NOMO-1 treated with dmso at 0.1 percent for 144 hours (cell line): ENCODE data around the gene REM1.
A peak's percentile ranks its signal among the peaks of the same experiment; 100 is the strongest.
"Not testable (repeated sequence)": the region's sequence is repeated elsewhere in the genome, so short reads cannot be mapped to it uniquely, and the experiment has no call there.

Source experiments
- DNase-seq: peaks from one replicate; lab custom pipeline; 2025; ENCODE audit not compliant: unreplicated experiment; lab: John Stamatoyannopoulos, UW

The REM1 gene

DNA sequence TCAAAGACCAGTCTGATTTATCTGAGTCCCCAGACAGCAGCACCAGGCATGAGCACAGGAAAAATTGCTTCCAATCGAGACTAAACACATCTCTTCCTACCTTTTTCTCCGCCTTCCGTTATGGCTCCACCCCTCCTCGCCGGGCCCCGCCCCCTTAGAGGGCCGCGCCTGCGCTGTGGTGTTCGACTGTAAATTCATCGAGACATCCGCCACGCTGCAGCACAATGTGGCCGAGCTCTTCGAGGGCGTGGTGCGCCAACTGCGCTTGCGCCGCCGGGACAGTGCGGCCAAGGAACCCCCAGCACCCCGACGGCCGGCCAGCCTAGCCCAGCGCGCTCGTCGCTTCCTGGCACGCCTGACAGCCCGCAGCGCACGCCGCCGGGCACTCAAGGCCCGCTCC is 8.9 kb downstream of the REM1 start:
- no peak for DNase-seq

DNA sequence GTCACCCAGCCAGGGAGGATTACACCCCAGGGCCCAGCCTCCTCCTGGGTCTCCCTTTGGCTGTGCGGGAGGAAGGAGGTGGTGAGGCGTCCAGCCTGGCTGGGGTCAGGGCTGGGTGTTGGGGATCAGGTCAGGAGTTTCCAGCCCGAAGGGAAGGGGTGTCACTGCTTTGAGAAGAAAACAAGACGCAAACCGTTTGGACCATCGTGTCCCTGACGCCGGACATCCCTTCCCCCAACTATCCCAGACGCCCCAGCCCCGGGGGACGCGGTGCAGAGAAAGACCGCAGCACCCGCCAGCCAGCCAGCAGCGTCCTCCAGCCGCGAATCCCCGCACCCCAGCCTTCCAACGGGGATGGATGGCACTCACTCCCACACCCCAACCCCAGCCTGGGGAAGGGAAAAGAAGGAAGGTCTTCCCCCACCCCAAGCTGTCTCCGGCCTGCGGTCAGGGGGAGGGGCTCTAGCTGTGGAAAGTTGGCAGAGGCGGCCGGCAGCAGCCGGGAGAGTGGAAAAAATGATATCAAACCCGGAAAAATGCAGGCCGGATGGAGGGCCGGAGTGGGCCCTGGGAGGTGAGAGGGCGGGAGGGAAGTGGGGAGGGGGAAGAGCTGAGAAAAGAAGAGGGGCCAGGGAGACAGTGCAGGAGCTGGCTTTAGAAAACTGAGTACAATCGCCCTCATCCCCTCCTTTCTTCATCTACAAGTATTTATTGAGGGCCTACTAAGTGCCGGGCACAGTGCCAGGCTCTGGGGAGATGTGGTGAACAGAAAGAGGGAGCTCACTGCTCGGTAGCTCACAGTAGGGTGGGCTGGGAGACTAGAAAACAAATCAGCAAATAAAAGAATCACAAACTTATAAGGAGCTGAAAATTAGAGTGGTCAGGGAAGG is 10.6 kb downstream of the REM1 start:
- no peak for DNase-seq

DNA sequence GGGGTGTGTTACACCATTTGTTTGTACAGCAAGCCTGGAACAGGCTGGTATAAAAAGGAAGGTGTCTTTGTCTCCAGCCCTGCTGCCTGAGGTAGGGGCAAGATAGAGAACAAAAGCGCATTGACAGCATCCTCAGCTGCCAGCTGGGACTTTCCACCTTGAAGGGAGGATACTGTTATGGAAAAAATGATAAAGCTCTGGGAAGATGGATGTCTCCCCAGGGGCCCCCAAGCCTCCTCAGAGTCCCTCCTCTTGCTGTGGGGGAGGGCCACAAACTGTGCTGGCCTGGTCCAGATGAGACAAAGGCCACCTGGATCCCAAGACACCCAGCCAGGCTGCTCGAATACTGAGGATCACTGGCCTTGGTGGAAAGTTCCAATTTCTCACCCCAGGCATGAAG is 13.0 kb downstream of the REM1 start:
- no peak for DNase-seq

DNA sequence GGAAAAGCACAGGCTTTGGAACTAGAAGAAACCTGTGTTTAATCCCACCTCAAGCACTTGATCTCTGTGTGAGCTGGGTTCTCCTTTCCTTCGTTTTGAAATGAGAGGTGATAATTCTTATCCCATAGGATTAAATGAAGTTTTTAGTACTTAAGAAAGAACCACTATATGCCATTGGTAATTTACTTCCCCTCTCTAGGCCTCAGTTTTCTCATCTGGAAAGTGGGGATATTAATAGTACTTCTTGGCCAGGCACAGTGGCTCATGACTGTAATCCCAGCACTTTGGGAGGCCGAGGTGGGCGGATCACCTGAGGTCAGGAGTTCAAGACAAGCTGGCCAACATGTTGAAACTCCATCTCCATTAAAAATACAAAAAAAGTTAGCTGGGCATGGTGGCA is 14.1 kb downstream of the REM1 start:
- DNase-seq = no peak

DNA sequence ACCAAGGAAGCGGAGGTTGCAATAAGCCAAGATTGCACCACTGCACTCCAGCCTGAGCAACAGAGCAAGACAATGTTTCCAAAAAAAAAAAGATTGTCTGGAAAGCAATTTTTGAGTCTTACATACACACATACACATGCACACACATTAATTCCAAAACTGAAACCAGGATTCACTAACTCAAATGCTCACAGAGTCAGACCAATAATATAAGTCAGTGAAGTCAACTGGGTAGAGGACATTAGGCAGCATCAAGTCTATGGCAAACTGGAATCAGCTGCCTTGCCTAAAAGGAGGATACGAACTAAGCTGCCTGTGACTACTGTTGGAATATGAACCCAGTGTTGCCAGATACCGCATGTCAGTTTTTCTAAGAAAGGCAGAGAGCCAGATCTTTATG is 15.7 kb downstream of the REM1 start:
- DNase-seq = no peak

DNA sequence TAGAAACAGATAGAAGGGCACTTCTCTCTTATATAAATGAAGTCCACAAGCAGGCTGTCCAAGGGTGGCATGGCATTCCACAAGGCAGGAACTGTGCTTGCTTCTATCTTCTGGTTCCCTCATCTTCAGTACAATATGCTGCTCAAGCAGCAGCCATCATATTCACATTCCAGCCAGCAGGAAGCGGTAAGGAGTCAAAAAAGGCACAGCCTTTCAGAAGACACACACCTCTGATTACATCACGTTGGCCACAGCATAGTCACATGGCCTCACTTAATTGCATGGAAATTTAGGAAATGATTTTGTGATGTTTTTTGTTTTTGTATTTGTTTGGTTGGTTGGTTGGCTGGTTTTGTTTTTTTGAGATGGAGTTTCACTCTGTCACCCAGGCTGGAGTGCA is 19.0 kb downstream of the REM1 start:
- no peak for DNase-seq

DNA sequence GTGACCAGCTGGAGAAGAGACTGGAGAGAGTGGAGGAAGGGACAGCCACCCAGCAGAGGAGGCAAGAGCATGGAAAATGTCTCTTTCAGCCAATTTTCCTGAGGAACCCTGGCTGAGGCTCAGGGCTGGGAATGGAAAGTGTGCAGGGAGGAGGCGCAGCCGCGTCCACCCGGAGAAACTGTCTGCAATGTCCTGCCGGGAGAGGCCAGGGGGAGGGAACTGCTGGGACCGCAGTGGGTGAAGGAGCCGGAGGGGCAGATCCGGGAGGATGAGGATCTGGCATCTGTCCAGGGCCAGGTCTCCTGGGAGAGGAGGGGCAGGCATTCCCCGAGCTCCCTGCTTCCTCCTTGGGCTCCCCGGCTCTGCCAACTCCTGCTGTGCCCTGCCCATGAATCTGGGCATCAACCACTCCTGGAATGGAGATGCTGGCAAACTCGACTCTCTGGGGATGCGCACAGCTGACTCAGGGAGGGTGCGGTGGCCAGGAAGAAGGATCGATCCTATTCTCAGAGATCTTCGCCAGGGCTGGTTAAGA is 21.7 kb downstream of the REM1 start:
- no peak for DNase-seq

DNA sequence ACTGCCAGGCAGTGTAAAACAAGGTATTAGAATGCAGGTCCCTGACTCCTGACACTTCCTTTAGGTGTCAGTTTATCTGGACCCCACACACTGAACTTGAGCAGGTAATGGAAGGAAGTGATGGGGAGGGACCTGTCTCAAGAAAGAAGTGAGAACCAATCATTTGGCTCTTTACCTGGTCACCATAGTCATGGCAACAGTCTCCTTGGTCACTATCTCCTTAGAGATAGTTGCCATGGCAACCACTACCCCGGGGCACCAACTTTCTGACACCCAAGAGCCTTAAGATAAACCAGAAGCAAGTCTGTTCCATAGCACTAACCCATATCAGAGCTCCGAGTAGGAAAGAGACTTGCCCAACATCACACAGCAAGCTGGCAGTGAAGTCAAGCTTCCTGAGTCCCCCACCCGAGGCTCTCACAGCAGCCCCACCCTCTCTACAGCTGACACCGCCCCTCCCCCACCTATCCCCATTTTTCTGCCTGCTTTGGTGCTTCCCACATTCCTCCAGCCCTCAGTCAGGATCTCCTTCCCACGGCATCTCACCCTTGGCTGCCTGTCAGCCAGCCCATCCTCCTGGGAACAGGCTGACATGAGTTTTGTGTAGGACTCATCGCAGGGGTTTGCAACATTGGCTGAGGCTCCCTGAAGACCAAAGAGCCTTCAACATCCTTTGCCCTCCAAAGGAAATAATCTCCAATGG is 22.9 kb downstream of the REM1 start:
- no peak for DNase-seq

DNA sequence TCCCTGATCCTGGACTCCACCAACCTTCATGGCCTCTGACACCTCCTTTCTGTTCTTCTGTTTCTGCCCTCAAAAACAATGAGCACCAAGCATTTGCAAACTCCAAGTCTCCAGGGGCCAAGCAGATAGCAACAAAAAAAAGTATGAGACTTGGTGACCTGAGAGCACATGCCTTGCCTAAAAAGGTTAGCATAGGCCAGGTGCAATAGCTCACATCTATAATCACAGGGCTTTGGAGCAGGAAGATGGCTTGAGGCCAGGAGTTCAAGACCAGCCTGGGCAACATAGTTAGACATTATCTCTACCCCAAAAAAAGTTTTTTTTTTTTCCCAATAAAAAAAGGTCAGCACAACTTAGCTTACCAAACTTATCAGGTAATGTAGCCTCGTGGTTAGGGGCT is 25.4 kb downstream of the REM1 start:
- no peak for DNase-seq

DNA sequence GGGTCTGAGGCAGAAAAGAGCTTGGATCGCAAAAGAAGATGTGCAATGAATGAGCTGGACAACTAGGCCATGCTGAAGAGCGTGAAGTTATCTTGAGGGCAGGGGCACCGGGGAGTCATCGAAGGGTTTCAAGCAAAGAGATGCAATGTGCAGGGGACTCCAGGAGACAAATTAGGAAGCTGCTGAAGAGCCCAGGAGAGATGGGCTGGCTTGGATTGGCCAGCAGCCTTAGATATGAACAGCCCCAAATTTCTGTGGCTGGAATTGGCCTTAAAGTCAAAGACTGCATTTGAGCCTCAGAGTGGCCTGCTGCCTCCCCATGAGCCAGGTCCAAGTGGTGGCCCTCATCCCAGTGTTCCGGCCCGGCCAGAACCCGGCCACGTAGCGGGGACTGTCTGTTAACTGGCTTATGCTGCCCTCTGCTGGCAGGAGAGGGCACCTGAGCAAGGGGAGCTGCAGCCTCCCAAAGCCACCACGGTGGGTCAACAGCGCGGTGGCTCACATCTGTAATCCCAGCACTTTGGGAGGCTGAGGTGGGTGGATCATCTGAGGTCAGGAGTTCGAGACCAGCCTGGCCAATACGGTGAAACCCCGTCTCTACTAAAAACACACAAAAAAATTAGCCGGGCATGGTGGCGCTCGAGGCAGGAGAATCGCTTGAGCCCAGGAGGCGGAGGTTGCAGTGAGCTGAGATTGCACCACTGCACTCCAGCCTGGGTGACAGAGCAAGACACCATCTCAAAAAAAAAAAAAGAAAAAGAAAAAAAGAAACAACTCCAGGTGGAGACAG is 28.0 kb downstream of the REM1 start:
- DNase-seq = not testable (repeated sequence)

DNA sequence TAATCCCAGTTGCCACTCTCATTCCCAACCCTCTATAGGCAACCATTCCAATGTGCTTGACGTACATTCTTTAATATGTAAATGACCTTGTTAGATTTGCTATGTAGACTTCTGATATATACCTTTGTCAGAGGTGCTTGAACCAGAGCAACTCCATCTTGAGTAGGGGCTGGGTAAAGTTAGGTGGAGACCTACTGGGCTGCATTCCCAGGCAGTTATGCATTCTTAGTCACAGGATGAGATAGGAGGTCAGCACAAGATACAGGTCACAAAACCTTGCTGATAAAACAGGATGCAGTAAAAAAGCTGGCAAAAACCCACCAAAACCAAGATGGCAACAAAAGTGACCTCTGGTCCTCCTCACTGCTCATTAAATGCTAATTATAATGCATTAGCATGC is 30.8 kb downstream of the REM1 start:
- no peak for DNase-seq

DNA sequence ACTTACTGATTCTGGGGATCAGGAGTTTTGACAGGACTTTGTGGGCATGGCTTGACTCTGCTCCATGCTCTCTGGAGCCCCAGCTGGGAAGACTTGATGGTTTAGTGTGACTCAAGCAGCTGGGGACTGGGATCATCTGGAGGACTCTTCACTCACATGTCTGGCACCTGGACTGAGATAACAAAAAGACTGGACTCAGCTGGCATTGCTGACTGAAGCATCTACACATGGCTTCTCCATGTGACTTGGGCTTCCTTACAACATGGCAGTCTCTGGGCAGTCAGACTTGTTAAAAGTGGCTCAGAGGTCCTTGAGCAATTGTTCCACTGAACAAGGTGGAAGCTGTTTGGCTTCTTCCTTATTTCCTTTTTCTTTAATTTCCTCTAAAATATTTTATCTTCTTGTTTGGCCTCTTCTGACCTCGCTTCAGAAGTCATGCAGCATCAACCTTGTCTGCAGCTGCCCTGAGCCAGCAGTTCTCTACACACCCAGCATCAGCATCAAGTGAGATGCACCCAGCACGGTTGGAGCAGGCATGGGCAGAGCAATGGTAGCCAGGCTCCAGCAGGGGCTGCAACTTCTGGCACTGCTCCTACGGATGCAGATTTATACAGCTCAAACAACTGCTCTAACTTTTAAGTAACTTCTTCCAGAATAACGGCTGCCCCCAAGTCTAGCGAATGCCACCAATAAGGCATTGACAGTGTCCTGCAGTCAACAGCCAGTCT is 33.6 kb downstream of the REM1 start:
- no peak for DNase-seq

DNA sequence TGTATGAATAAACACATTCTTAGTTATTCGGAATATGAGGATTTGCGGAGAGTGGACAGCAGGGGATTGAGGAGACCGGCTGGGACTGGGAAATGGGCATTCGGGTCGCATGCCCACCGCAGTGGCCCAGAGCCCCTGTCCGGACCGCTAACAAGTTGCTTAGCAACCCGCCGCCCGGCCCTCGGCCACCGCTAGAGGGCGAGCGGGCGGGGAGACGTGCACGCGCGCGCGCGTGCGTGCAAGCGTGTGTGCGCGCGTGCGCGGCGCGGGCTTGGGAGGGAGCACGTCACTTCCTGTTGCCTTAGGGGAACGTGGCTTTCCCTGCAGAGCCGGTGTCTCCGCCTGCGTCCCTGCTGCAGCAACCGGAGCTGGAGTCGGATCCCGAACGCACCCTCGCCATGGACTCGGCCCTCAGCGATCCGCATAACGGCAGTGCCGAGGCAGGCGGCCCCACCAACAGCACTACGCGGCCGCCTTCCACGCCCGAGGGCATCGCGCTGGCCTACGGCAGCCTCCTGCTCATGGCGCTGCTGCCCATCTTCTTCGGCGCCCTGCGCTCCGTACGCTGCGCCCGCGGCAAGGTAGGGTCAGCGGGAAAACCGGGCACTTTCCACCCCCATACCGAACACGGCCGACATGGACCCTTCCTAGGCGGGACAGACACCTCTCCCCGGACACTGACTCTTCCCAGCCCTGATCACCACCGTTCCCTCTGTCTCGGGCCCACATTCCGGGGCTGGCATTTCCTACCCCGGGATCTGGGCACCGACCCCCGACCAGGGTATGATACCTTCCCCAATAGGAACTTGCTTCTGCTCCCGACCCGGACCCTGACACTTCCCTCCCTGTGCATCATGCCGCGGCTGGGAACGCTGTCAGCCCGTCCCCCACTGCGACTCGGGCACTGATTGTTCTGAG is 39.3 kb downstream of the REM1 start, which contains the start of gene HM13:
HM13 (plus strand) TSS at position 289 of the 918 bp plus-strand sequence; CDS start at position 399, 110 bp downstream.
- DNase-seq = peak; percentile 75

DNA sequence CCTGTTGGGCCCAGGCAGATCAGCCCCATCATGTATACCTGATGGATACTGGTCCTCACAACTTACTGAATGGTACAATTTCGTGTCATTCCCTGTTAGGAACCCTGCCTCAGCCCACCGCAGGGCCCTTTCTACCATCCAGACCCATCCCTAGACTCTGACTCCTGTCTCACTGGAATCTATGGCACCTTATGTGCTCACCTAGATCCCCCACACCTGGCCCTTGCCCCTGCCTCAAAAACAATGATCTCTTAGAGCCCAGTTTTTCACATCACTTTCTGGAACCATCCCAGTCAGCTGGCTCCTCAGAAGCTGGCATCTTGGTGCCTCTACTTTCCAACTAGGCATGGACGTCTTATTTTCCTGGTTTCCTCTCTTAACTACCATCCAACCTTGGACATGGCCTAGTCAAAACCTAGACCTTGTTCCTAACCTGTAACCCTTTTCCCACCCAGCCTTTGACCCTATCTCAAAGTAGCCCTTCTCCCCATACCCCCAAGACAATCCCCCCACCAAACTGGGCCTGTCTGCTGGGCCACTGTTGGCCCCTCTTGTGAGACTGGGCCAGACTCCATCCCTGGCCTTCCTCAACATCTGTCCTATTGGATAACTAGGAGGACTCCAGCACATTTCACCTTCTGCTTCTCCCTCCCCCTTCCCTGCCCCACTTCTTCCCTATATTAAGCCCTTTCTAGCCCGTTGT is 40.1 kb downstream of the REM1 start:
- DNase-seq = no peak

DNA sequence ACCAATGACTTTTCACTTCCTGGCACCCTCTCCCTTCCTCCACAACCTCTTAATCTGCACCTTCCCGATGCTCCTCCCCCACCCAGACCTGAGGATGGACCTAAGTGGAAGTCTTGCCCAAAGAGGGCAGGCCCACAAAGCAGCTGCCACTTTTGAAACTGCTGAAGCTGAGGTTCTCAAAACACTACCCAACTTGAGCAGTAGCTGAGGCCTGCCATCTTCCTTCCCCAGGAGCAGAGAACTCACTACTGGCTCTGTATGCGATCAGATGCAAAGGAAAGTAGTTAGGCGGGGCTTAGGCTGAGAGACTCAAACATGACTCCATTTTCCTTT is 40.7 kb downstream of the REM1 start:
- no peak for DNase-seq

DNA sequence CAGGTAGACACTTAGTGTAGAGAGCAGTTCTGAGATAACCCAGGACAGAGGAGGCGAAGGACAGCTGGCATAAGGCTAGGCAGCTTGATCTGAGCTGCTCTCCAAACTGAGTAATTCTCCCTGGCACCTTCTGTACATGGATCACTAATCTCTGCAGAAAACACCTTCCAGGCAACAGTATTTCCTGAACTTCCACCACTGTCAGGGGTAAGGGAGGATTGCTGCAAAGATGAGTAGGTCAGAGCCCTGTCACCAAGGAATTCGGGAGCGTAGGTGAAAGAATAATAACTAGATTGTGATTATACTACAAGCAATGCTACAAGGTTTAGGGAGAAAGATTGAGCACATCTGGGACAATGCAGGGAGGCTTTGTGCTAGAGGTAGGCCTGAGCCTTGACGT is 41.1 kb downstream of the REM1 start:
- DNase-seq = no peak

DNA sequence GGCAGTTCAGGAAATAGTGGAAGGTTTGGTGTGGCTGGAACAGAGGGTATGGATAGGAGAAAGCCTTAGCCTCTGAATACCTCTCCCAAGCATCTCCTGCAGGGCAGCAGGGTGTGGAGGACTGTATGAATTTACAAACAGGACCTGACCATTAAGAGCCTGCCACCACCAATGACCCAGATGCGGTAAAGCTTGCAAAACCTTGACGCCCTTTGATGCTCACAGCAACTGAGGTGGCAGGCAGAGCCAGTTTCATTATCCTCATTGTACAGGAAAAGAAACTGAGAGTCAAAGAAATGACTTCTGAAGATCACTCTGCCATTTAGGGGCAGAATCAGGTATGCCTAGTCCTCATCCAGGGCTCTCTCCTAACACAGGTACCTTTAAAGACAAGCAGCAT is 41.6 kb downstream of the REM1 start:
- no peak for DNase-seq

DNA sequence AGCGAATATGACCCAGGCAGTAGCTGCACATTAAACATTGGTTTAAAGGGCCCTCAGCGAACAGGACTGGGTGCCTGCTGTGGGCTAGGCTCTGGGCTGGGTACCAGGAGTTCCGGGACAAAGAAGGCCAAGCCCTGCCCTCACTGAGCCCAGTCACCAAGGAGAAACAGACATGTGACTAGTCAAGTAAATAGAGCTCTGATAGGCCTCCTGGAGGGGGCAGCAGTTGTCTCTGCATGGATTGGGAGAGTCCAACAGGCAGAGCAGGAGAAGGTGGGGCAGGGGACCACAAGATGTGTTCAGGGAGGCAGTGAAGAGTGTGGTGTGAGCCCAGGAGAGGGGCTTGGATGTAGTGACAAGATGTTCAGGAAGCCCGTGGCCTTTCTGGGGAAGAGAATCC is 42.3 kb downstream of the REM1 start:
- no peak for DNase-seq

DNA sequence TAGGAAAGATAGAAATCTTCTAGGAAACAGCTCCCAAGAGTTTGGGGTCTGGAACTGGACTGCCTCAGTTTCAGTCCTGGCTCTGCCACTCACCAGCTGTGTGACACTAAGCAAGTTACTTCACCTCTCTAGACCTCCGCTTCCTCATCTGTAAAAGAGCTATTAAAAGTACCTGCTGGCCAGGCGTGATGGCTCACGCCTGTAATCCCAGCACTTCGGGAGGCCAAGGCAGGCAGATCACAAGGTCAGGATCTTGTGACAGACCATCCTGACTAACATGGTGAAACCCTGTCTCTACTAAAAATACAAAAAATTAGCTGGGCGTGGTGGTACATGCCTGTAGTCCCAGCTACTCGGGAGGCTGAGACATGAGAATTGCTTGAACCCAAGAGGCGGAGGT is 46.2 kb downstream of the REM1 start:
- DNase-seq = peak; percentile 31
